GM23248 (cell line): ENCODE data around the gene NR3C2. TPM values are rescaled to one million over a fixed set of nuclear protein-coding genes. Genes with fewer than 3 reads are reported as not detected.

Experiments used
- DNase-seq: peaks from one replicate; pipeline ENCODE4 v3.0.0-alpha.2; 2015
- H2AFZ ChIP-seq: fragments of 200-600 bp; sonication (generic); 2 replicates; pipeline ENCODE4 v1.6.1; 2016; ENCODE audit warnings: antibody characterized with exemption
- H3F3A ChIP-seq: fragments of 200-600 bp; sonication (generic); 2 replicates; pipeline ENCODE4 v1.6.1; 2016; ENCODE audit warnings: mild to moderate bottlenecking, antibody characterized with exemption, mixed run types; ENCODE audit not compliant: insufficient read depth
- H3K27ac ChIP-seq: fragments of 200-600 bp; sonication (generic); 2 replicates; pipeline ENCODE4 v1.5.1; 2016; ENCODE audit warnings: mild to moderate bottlenecking
- H3K27me3 ChIP-seq: fragments of 200-600 bp; sonication (generic); replicated peaks from 2 replicates; pipeline ENCODE4 v1.6.1; 2016; ENCODE audit warnings: mild to moderate bottlenecking; ENCODE audit not compliant: insufficient read depth
- H3K36me3 ChIP-seq: fragments of 200-600 bp; sonication (generic); 2 replicates; pipeline ENCODE4 v1.6.1; 2016; ENCODE audit warnings: low read depth, mild to moderate bottlenecking
- H3K4me1 ChIP-seq: fragments of 200-600 bp; sonication (generic); 2 replicates; pipeline ENCODE4 v1.6.1; 2016; ENCODE audit warnings: mild to moderate bottlenecking; ENCODE audit not compliant: insufficient read depth
- H3K4me2 ChIP-seq: fragments of 200-600 bp; sonication (generic); one replicate; pipeline ENCODE4 v1.6.1; 2016; ENCODE audit warnings: mild to moderate bottlenecking; ENCODE audit not compliant: unreplicated experiment
- H3K4me3 ChIP-seq: fragments of 200-600 bp; sonication (generic); 2 replicates; pipeline ENCODE4 v1.5.1; 2016; ENCODE audit warnings: mild to moderate bottlenecking
- H3K79me2 ChIP-seq: fragments of 200-600 bp; sonication (generic); 2 replicates; pipeline ENCODE4 v1.6.1; 2016; ENCODE audit warnings: mild to moderate bottlenecking; ENCODE audit not compliant: insufficient read depth
- H3K9ac ChIP-seq: fragments of 200-600 bp; sonication (generic); 2 replicates; pipeline ENCODE4 v1.6.1; 2016; ENCODE audit warnings: mild to moderate bottlenecking
- H3K9me2 ChIP-seq: fragments of 200-600 bp; sonication (generic); 2 replicates; pipeline ENCODE4 v1.6.1; 2016; ENCODE audit warnings: mixed run types, mild to moderate bottlenecking, moderate library complexity; ENCODE audit not compliant: insufficient read depth
- H3K9me3 ChIP-seq: fragments of 200-600 bp; sonication (generic); one replicate; pipeline ENCODE4 v1.6.1; 2017; ENCODE audit warnings: low read depth
- H4K20me1 ChIP-seq: fragments of 200-600 bp; sonication (generic); 2 replicates; pipeline ENCODE4 v1.6.0; 2016; ENCODE audit not compliant: insufficient read depth
- EZH2 ChIP-seq: fragments of 200-600 bp; sonication (generic); IDR thresholded peaks from 2 replicates; pipeline ENCODE4 v1.6.1; 2018; ENCODE audit warnings: antibody characterized with exemption, mild to moderate bottlenecking; ENCODE audit not compliant: insufficient read depth, poor library complexity, severe bottlenecking
- EZH2phosphoT487 ChIP-seq: fragments of 200-600 bp; sonication (generic); IDR thresholded peaks from 2 replicates; pipeline ENCODE4 v1.6.1; 2018; ENCODE audit warnings: antibody characterized with exemption, moderate library complexity, mild to moderate bottlenecking, low read depth; ENCODE audit not compliant: insufficient read depth
- WGBS, 2 experiments: methylation state at CpG; one replicate each; pipeline ENCODE4 v1.1.6; 2015 to 2017; ENCODE audit warnings: low lambda C conversion rate in 2 of 2, low coverage in 1 of 2; ENCODE audit errors: missing lambda C conversion rate in 2 of 2; 5-methylcytosine and 5-hydroxymethylcytosine counted together
- in situ Hi-C: fragments of 300-500 bp; cut with MboI; formaldehyde crosslinking; loops from 2 replicates; pipeline ENCODE4 v1.15.0; 2020
- polyA plus RNA-seq: library from polyadenylated mRNA; unstranded; fragments of >200 nt; fragmentation: Nextera tagmentation; extraction: Ambion mirVana; gene quantifications from 2 replicates; pipeline ENCODE4 v1.2.1, GENCODE V29; 2016
- total RNA-seq: library from RNA; depleted of rRNA; stranded (reverse); fragments of >200 nt; shearing (Covaris generic); gene quantifications from 2 replicates; pipeline ENCODE4 v1.2.3, GENCODE V29; 2014

The NR3C2 gene
- total and polyA plus RNA-seq, 2 experiments from 2014 or later, result 0.04 TPM; not detected in 1

GRCh38 chr4:148355442-148356123, 86.6 kb downstream of the NR3C2 start:
- Histone ChIP-seq H3K9me3 (no peaks in the 10 kb centered on the region), H4K20me1 (no peaks in the 10 kb centered on the region), H3K9me2 (no peaks in the 10 kb centered on the region; the same call in 1 of the 2 replicates), H2AFZ (no peak overlapping the region), H3K4me2 (no peak overlapping the region), H3K36me3 (no peaks in the 10 kb centered on the region), H3K27me3 (no peaks in the 10 kb centered on the region), H3F3A (no peaks in the 10 kb centered on the region), H3K9ac (no peak overlapping the region), H3K4me3 (no peak overlapping the region), H3K27ac (no peak overlapping the region), H3K4me1 (no peaks in the 10 kb centered on the region), H3K79me2 (no peaks in the 10 kb centered on the region)
- no peak for DNase-seq
- TF ChIP-seq EZH2phosphoT487 (no peak), EZH2 (no peak)
- in situ Hi-C loops, result no loop called here
- 73 to 85% methylated on average over 4 of the region's 4 CpGs for WGBS, 2 experiments

- no peak overlapping the region for H2AFZ ChIP-seq
- H3K9ac ChIP-seq, result no peak overlapping the region
- H3K4me3 ChIP-seq, result no peak overlapping the region
- no peaks in the 10 kb centered on the region for H4K20me1 ChIP-seq
- no peaks in the 10 kb centered on the region for H3K36me3 ChIP-seq
- TF ChIP-seq EZH2 (no peak), EZH2phosphoT487 (no peak)
- H3K9me3 ChIP-seq, result no peaks in the 10 kb centered on the region
- no peaks in the 10 kb centered on the region for H3K27me3 ChIP-seq
- no peak overlapping the region for H3K4me2 ChIP-seq
- WGBS, 2 experiments, result 85 to 86% methylated on average over 4 of the region's 4 CpGs
- H3F3A ChIP-seq, result no peaks in the 10 kb centered on the region
- no peaks in the 10 kb centered on the region; the same call in 1 of the 2 replicates for H3K9me2 ChIP-seq
- in situ Hi-C loops, result no loop called here
- H3K79me2 ChIP-seq, result no peaks in the 10 kb centered on the region
- DNase-seq, result no peak
- no peaks in the 10 kb centered on the region for H3K4me1 ChIP-seq
- no peak overlapping the region for H3K27ac ChIP-seq
These were observed 88.0 kb downstream of the NR3C2 start for GRCh38 chr4:148354186-148354585.

- Histone ChIP-seq H3K36me3 (no peaks in the 10 kb centered on the region), H3K4me2 (no peak overlapping the region), H3F3A (no peaks in the 10 kb centered on the region), H4K20me1 (no peaks in the 10 kb centered on the region), H3K9ac (no peak overlapping the region), H3K4me3 (no peak overlapping the region), H3K79me2 (no peaks in the 10 kb centered on the region), H3K9me3 (no peaks in the 10 kb centered on the region), H3K27me3 (no peaks in the 10 kb centered on the region), H2AFZ (no peak overlapping the region), H3K4me1 (no peaks in the 10 kb centered on the region), H3K27ac (no peak overlapping the region), H3K9me2 (no peaks in the 10 kb centered on the region; the same call in 1 of the 2 replicates)
- in situ Hi-C loops, result no loop called here
- no peak for TF ChIP-seq EZH2phosphoT487
- no peak for DNase-seq
These were observed 88.6 kb downstream of the NR3C2 start for GRCh38 chr4:148353571-148353970.

GRCh38 chr4:148349153-148349552, 93.1 kb downstream of the NR3C2 start:
- Histone ChIP-seq H3K9me3 (no peaks in the 10 kb centered on the region), H3K4me2 (no peak overlapping the region), H3K27ac (no peak overlapping the region), H4K20me1 (no peaks in the 10 kb centered on the region), H3K4me3 (no peak overlapping the region), H3K9me2 (no peaks in the 10 kb centered on the region; the same call in 1 of the 2 replicates), H3F3A (no peaks in the 10 kb centered on the region), H3K27me3 (no peaks in the 10 kb centered on the region), H3K36me3 (no peaks in the 10 kb centered on the region), H3K9ac (no peak overlapping the region), H2AFZ (no peak overlapping the region), H3K4me1 (no peaks in the 10 kb centered on the region), H3K79me2 (no peaks in the 10 kb centered on the region)
- WGBS, 2 experiments, result 65 to 69% methylated on average over 2 of the region's 2 CpGs
- in situ Hi-C loops, result no loop called here
- DNase-seq, result no peak
- TF ChIP-seq EZH2phosphoT487 (no peak), EZH2 (no peak)

- 53 to 68% methylated on average over 2 of the region's 2 CpGs for WGBS, 2 experiments
- Histone ChIP-seq H3K4me2 (no peak overlapping the region), H3K27me3 (no peaks in the 10 kb centered on the region), H3K9me2 (no peaks in the 10 kb centered on the region), H3K36me3 (no peaks in the 10 kb centered on the region), H3F3A (no peaks in the 10 kb centered on the region), H2AFZ (no peak overlapping the region), H3K4me1 (no peaks in the 10 kb centered on the region), H3K79me2 (no peaks in the 10 kb centered on the region), H4K20me1 (no peaks in the 10 kb centered on the region), H3K9ac (no peak overlapping the region), H3K27ac (no peak overlapping the region), H3K9me3 (no peaks in the 10 kb centered on the region), H3K4me3 (no peak overlapping the region)
- in situ Hi-C loops, result no loop called here
- DNase-seq, result no peak
- no peak for TF ChIP-seq EZH2phosphoT487
- TF ChIP-seq EZH2, result no peak
These were observed 95.6 kb downstream of the NR3C2 start for GRCh38 chr4:148346657-148347056.
